ENCODE results near the gene BUD13. TPM values are rescaled to one million over a fixed set of nuclear protein-coding genes. Genes with fewer than 3 reads are reported as not detected.

BUD13 gene
- total RNA-seq, 2 donors from 2014 or later, result 22.3 to 29.1 TPM

DNA sequence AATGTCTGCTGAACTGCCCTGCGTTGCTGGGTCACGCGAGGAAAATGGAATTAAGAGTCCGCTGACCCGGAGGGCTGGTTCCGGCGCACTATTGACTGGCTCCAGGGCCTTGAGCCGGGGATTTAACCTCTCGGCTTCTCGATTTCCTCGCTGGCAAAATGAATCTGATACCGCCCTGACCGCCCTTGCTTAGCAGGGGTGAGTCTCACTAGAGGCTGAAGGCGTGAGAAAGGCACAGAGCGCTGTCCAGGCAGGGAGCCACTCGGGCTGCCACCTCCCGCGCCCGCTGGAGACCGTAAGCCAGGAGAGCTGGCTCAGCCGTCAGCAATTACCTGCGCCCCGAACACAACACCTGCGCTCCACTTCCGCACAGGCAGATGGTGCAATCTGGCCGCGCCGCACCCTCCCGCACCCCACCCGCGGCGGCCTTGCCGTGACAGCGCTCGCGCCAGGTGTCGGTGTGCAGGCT lies 65.6 kb downstream of the BUD13 start:
- Histone ChIP-seq H3K4me1 (ENCODE audit: control insufficient read depth, insufficient read depth, low read length) (peaks cover 3% of the 10 kb centered on the region), H3K27me3 (ENCODE audit: control insufficient read depth, insufficient read depth, low read length, poor library complexity, severe bottlenecking) (no peaks in the 10 kb centered on the region), H3K4me3 (ENCODE audit: low read length) (no peak overlapping the region), H3K36me3 (ENCODE audit: control insufficient read depth, insufficient read depth, low read length) (no peaks in the 10 kb centered on the region), H3K9ac (ENCODE audit: extremely low read depth, low read length, poor library complexity, severe bottlenecking) (no peak overlapping the region), H3K9me3 (ENCODE audit: control insufficient read depth, low read length) (no peaks in the 10 kb centered on the region), H3K27ac (ENCODE audit: low read depth, low read length) (no peak overlapping the region)
- DNase-seq, result no peak
- peaks cover 12% of the 10 kb centered on the region for H3K4me1 Mint-ChIP-seq
- no peaks in the 10 kb centered on the region for H3K36me3 Mint-ChIP-seq (ENCODE audit: low read depth)
- no peak overlapping the region for H3K27ac Mint-ChIP-seq
- TF ChIP-seq, protein P1, sequence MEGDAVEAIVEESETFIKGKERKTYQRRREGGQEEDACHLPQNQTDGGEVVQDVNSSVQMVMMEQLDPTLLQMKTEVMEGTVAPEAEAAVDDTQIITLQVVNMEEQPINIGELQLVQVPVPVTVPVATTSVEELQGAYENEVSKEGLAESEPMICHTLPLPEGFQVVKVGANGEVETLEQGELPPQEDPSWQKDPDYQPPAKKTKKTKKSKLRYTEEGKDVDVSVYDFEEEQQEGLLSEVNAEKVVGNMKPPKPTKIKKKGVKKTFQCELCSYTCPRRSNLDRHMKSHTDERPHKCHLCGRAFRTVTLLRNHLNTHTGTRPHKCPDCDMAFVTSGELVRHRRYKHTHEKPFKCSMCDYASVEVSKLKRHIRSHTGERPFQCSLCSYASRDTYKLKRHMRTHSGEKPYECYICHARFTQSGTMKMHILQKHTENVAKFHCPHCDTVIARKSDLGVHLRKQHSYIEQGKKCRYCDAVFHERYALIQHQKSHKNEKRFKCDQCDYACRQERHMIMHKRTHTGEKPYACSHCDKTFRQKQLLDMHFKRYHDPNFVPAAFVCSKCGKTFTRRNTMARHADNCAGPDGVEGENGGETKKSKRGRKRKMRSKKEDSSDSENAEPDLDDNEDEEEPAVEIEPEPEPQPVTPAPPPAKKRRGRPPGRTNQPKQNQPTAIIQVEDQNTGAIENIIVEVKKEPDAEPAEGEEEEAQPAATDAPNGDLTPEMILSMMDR (conservative IDR thresholded peaks at IDR 0.05), result no peak
- H3K4me3 Mint-ChIP-seq, result no peak overlapping the region
- peaks cover 28% of the 10 kb centered on the region for H3K27me3 Mint-ChIP-seq (ENCODE audit: insufficient read depth)
- 92 to 95% methylated on average over 28 to 37 of the region's 37 CpGs for WGBS, 2 experiments (ENCODE audit: insufficient coverage in 1 of 2, insufficient read length in 1 of 2)
- H3K9me3 Mint-ChIP-seq, result no peaks in the 10 kb centered on the region

DNA sequence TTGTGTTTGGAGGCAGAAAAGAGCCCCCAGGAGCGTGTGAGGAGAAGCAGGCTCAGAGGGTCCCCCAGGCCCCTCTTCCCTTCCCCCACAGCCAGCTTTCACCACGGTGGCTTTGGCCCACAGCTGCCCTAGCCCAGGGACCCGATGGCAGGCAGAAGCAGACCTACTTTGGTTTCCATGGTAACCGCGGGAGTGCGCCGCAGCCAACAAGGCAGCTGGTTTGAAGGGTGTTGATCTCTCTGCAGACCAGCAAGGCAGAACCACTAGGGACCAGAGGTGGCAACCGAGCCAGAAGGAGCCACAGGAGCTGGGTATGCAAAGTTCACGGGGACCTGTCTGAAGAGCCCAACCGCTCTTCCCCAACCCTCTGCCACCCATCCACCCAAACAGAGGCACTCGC lies 69.4 kb downstream of the BUD13 start:
- Histone ChIP-seq H3K9me3 (ENCODE audit: control insufficient read depth, low read length) (no peaks in the 10 kb centered on the region), H3K9ac (ENCODE audit: extremely low read depth, low read length, poor library complexity, severe bottlenecking) (peak overlapping the region; percentile 11), H3K4me1 (ENCODE audit: control insufficient read depth, insufficient read depth, low read length) (peaks cover 3% of the 10 kb centered on the region), H3K27me3 (ENCODE audit: control insufficient read depth, insufficient read depth, low read length, poor library complexity, severe bottlenecking) (no peaks in the 10 kb centered on the region), H3K36me3 (ENCODE audit: control insufficient read depth, insufficient read depth, low read length) (no peaks in the 10 kb centered on the region), H3K27ac (ENCODE audit: low read depth, low read length) (peak overlapping the region; percentile 38), H3K4me3 (ENCODE audit: low read length) (no peak overlapping the region)
- 46 to 64% methylated on average over 6 to 11 of the region's 11 CpGs for WGBS, 2 experiments (ENCODE audit: insufficient coverage in 1 of 2, insufficient read length in 1 of 2)
- Mint-ChIP-seq H3K36me3 (ENCODE audit: low read depth) (no peaks in the 10 kb centered on the region), H3K27me3 (ENCODE audit: insufficient read depth) (peaks cover 15% of the 10 kb centered on the region), H3K9me3 (no peaks in the 10 kb centered on the region), H3K4me3 (no peak overlapping the region), H3K27ac (no peak overlapping the region), H3K4me1 (peaks cover 18% of the 10 kb centered on the region)
- peak; percentile 88 for DNase-seq
- TF ChIP-seq, protein P1 (conservative IDR thresholded peaks at IDR 0.05), result no peak

DNA sequence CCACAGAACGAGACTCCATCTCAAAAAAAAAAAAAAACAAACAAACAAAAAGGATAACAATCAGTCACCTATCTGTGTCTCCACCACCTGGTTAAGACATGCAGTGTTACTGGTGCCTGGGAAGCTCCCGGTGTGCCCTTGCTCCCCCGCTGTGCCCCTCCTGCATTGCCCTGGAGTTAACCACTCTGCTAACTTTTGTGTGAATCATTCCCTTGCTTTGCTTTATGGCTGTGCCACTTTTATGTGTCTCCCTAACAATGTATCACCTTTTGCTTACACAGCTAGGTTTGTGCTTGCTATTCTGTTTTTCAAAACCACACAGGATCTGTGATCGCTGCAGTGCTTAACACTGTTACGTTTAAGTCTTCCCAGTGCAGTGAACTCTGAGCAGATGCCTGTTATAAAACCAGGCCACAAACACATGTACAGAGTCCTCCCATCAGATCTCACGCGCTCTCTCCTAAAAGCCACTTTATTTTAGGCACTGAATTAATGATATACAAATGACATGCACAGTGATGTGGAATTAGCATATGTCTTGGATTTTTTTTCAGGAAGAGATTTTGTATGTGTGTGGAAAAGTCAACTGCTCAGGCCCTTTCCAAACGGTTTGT lies 69.9 kb downstream of the BUD13 start:
- H3K4me3 ChIP-seq (ENCODE audit: low read length), result no peak overlapping the region
- H3K27me3 ChIP-seq (ENCODE audit: control insufficient read depth, insufficient read depth, low read length, poor library complexity, severe bottlenecking), result no peaks in the 10 kb centered on the region
- no peaks in the 10 kb centered on the region for H3K9me3 ChIP-seq (ENCODE audit: control insufficient read depth, low read length)
- Mint-ChIP-seq H3K9me3 (no peaks in the 10 kb centered on the region), H3K27me3 (ENCODE audit: insufficient read depth) (peaks cover 13% of the 10 kb centered on the region), H3K4me3 (no peak overlapping the region), H3K27ac (no peak overlapping the region), H3K4me1 (peaks cover 18% of the 10 kb centered on the region), H3K36me3 (ENCODE audit: low read depth) (no peaks in the 10 kb centered on the region)
- H3K9ac ChIP-seq (ENCODE audit: extremely low read depth, low read length, poor library complexity, severe bottlenecking), result peak overlapping the region; percentile 11
- H3K36me3 ChIP-seq (ENCODE audit: control insufficient read depth, insufficient read depth, low read length), result no peaks in the 10 kb centered on the region
- 82 to 85% methylated on average over 4 to 8 of the region's 8 CpGs for WGBS, 2 experiments (ENCODE audit: insufficient coverage in 1 of 2, insufficient read length in 1 of 2)
- peak; percentile 74 for DNase-seq
- H3K27ac ChIP-seq (ENCODE audit: low read depth, low read length), result peak overlapping the region; percentile 38
- H3K4me1 ChIP-seq (ENCODE audit: control insufficient read depth, insufficient read depth, low read length), result peaks cover 3% of the 10 kb centered on the region
- TF ChIP-seq, protein P1 (conservative IDR thresholded peaks at IDR 0.05), result no peak
